ENCODE data around the gene TMEM37. TPM values are rescaled to one million over a fixed set of nuclear protein-coding genes. Genes with fewer than 3 reads are reported as not detected.

The TMEM37 gene
- total RNA-seq, 1 experiment from 2014 or later = 4.2 TPM

DNA sequence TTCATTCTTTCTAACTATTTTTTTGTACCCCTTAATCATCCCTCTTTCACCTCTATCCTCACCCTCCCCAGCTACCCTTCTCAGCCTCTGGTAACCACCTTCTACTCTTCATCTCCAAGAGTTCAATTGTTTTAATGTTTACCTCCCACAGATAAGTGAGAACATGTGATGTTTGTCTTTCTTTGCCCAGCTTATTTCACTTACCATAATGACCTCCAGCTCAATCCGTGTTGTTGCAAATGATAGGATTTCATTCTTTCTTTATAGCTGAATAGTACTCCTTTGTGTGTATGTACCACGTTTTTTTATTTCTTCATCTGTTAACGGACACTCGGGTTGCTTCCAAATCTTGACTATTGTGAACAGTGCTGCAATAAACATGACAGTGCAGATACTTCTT, 22.1 kb upstream of the TMEM37 start:
- H3K27me3 ChIP-seq (ENCODE audit: insufficient read depth, low read length) = no peaks in the 10 kb centered on the region
- H2BK5ac ChIP-seq (ENCODE audit: insufficient read length, low read length) = no peak overlapping the region
- no peak overlapping the region for H3T11ph ChIP-seq (ENCODE audit: low read length)
- H3K4me2 ChIP-seq (ENCODE audit: insufficient read depth, insufficient read length, low read length) = no peak overlapping the region
- no peak overlapping the region for H2BK15ac ChIP-seq (ENCODE audit: low read depth, low read length)
- no peak overlapping the region for H3K18ac ChIP-seq (ENCODE audit: insufficient read length, low read depth, low read length)
- no peak overlapping the region for H3K27ac Mint-ChIP-seq
- H2BK120ac ChIP-seq (ENCODE audit: low read depth, low read length, poor library complexity, severe bottlenecking) = no peak overlapping the region
- no peaks in the 10 kb centered on the region; the same call in 1 of the 2 replicates for H3K4me1 ChIP-seq (ENCODE audit: insufficient read depth, low read length)
- H3K4me3 Mint-ChIP-seq = no peak overlapping the region
- TF ChIP-seq, protein P1, sequence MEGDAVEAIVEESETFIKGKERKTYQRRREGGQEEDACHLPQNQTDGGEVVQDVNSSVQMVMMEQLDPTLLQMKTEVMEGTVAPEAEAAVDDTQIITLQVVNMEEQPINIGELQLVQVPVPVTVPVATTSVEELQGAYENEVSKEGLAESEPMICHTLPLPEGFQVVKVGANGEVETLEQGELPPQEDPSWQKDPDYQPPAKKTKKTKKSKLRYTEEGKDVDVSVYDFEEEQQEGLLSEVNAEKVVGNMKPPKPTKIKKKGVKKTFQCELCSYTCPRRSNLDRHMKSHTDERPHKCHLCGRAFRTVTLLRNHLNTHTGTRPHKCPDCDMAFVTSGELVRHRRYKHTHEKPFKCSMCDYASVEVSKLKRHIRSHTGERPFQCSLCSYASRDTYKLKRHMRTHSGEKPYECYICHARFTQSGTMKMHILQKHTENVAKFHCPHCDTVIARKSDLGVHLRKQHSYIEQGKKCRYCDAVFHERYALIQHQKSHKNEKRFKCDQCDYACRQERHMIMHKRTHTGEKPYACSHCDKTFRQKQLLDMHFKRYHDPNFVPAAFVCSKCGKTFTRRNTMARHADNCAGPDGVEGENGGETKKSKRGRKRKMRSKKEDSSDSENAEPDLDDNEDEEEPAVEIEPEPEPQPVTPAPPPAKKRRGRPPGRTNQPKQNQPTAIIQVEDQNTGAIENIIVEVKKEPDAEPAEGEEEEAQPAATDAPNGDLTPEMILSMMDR (conservative IDR thresholded peaks at IDR 0.05) = no peak
- H2BK12ac ChIP-seq (ENCODE audit: insufficient read length, low read depth, low read length) = no peak overlapping the region
- H2BK20ac ChIP-seq (ENCODE audit: low read depth, low read length, poor library complexity, severe bottlenecking) = no peak overlapping the region
- no peaks in the 10 kb centered on the region for H3K27me3 Mint-ChIP-seq (ENCODE audit: low read depth)
- H3K4ac ChIP-seq (ENCODE audit: low read depth, low read length) = no peak overlapping the region
- H4K91ac ChIP-seq (ENCODE audit: insufficient read length, low read depth, low read length) = no peak overlapping the region
- no peak overlapping the region for H2AFZ ChIP-seq (ENCODE audit: low read length)
- no peak overlapping the region for H3K14ac ChIP-seq (ENCODE audit: insufficient read depth, low read length)
- H4K20me1 ChIP-seq (ENCODE audit: control insufficient read depth, insufficient read depth, insufficient read length) = no peaks in the 10 kb centered on the region
- no peaks in the 10 kb centered on the region for H3K23me2 ChIP-seq (ENCODE audit: insufficient read length, low read depth, low read length, poor library complexity, severe bottlenecking)
- H3K9me3 ChIP-seq (ENCODE audit: control insufficient read depth, low read depth, low read length) = no peaks in the 10 kb centered on the region
- no peaks in the 10 kb centered on the region for H3K79me2 ChIP-seq (ENCODE audit: insufficient read depth, low read length)
- peaks cover 2 to 11% of the 10 kb centered on the region in 2 experiments; a peak in 3 of 5 replicates for H3K9me3 Mint-ChIP-seq
- no peak overlapping the region for H3K9ac ChIP-seq (ENCODE audit: extremely low read depth, insufficient read length, low read length)
- H3K23ac ChIP-seq (ENCODE audit: insufficient read length, low read depth, low read length) = no peak overlapping the region
- no peak overlapping the region for H4K5ac ChIP-seq (ENCODE audit: insufficient read length, low read depth, low read length)
- WGBS (ENCODE audit: extremely low coverage, insufficient read length, low lambda C conversion rate) = no CpG with 5 or more reads among the region's 4 CpGs
- peaks cover 5 to 6% of the 10 kb centered on the region in 2 experiments; a peak in 2 of 4 replicates for H3K4me1 Mint-ChIP-seq
- H3K56ac ChIP-seq (ENCODE audit: insufficient read length, low read depth, low read length) = no peak overlapping the region
- H3K27ac ChIP-seq (ENCODE audit: insufficient read length, low read depth, low read length) = no peak overlapping the region
- H3K79me1 ChIP-seq (ENCODE audit: insufficient read depth, low read depth, low read length, poor library complexity, severe bottlenecking) = no peaks in the 10 kb centered on the region
- no peak overlapping the region for H4K8ac ChIP-seq (replicated peaks; ENCODE audit: insufficient read length, low read depth, low read length)
- H2AK5ac ChIP-seq (ENCODE audit: insufficient read length, low read length) = no peak overlapping the region
- H3K36me3 Mint-ChIP-seq (ENCODE audit: insufficient read depth in 1 of 3, low read depth in 3 of 3) = peaks cover 0 to 4% (median 3%) of the 10 kb centered on the region in 3 experiments; a peak in 2 of 7 replicates
- no peak for DNase-seq
